HG03064 (cell line): ENCODE measurements around the gene POLR1D.
"Not testable (repeated sequence)": the region's sequence is repeated elsewhere in the genome, so short reads cannot be mapped to it uniquely, and the experiment has no call there.

Experiments
- ATAC-seq: cut with Tn5 transposase; IDR thresholded peaks from one replicate; pipeline ENCODE4 v1.9.1; 2021; ENCODE audit warnings: low read depth; ENCODE audit not compliant: unreplicated experiment

Gene POLR1D

GRCh38 chr13:27613628-27614027 is 8.1 kb upstream of the POLR1D start:
- ATAC-seq = no peak

- ATAC-seq = no peak
Measured at GRCh38 chr13:27617881-27618321, 3.8 kb upstream of the POLR1D start.

- ATAC-seq = no peak
Measured at GRCh38 chr13:27619093-27619727, 2.5 kb upstream of the POLR1D start.

- peak; percentile 26 for ATAC-seq
Measured at GRCh38 chr13:27619728-27620376, 1.8 kb upstream of the POLR1D start.

GRCh38 chr13:27620377-27621115 is 1.1 kb upstream of the POLR1D start, which contains the start of gene LNX2:
Gene LNX2 (minus strand): TSS chr13:27620529. CDS start chr13:27581703, 38,826 bp downstream.
- ATAC-seq = peak; percentile 87

- ATAC-seq = no peak
Measured at GRCh38 chr13:27621116-27621365, 651 bp upstream of the POLR1D start.

GRCh38 chr13:27622102-27622820 is 569 bp downstream of the POLR1D start:
- ATAC-seq = no peak

- ATAC-seq = no peak
Measured at GRCh38 chr13:27622881-27623280, 1.2 kb downstream of the POLR1D start.

- ATAC-seq = no peak
Measured at GRCh38 chr13:27624071-27624470, 2.4 kb downstream of the POLR1D start.

- ATAC-seq = no peak
Measured at GRCh38 chr13:27625839-27626238, 4.1 kb downstream of the POLR1D start.

- no peak for ATAC-seq
Measured at GRCh38 chr13:27627380-27627779, 5.7 kb downstream of the POLR1D start.

- ATAC-seq = no peak
Measured at GRCh38 chr13:27628081-27628480, 6.4 kb downstream of the POLR1D start.

GRCh38 chr13:27628766-27629165 is 7.1 kb downstream of the POLR1D start:
- ATAC-seq = not testable (repeated sequence)

GRCh38 chr13:27631156-27631555 is 9.5 kb downstream of the POLR1D start:
- no peak for ATAC-seq

GRCh38 chr13:27631665-27632064 is 10.0 kb downstream of the POLR1D start:
- no peak for ATAC-seq

- no peak for ATAC-seq
Measured at GRCh38 chr13:27632214-27632613, 10.5 kb downstream of the POLR1D start.

GRCh38 chr13:27632648-27633047 is 11.0 kb downstream of the POLR1D start:
- ATAC-seq = no peak

- ATAC-seq = no peak
Measured at GRCh38 chr13:27634231-27634630, 12.5 kb downstream of the POLR1D start.

- ATAC-seq = no peak
Measured at GRCh38 chr13:27634791-27635190, 13.1 kb downstream of the POLR1D start.

- no peak for ATAC-seq
Measured at GRCh38 chr13:27635266-27635665, 13.6 kb downstream of the POLR1D start.

- no peak for ATAC-seq
Measured at GRCh38 chr13:27636589-27637288, 15.0 kb downstream of the POLR1D start.
